Sigmoid colon (tissue), 3 donors: Measurements from ENCODE around the gene OR7C1.

Experiments used
- POLR2A ChIP-seq, 2 donors: fragments of 450-650 bp; IDR thresholded peaks; one replicate each; pipeline ENCODE4 v1.6.1; 2016; ENCODE audit warnings: antibody characterized with exemption in 2 of 2, mild to moderate bottlenecking in 2 of 2, moderate library complexity in 2 of 2
- TF ChIP-seq, protein P1 (sequence below), 4 experiments: fragments of 450-650 bp in 3 of 4; fragments of 200-600 bp in 1 of 4; IDR thresholded peaks; one replicate each; pipeline ENCODE4 v1.5.1; 2016 to 2019; ENCODE audit warnings: antibody characterized with exemption in 4 of 4, mild to moderate bottlenecking in 3 of 4, moderate library complexity in 2 of 4

DNA sequence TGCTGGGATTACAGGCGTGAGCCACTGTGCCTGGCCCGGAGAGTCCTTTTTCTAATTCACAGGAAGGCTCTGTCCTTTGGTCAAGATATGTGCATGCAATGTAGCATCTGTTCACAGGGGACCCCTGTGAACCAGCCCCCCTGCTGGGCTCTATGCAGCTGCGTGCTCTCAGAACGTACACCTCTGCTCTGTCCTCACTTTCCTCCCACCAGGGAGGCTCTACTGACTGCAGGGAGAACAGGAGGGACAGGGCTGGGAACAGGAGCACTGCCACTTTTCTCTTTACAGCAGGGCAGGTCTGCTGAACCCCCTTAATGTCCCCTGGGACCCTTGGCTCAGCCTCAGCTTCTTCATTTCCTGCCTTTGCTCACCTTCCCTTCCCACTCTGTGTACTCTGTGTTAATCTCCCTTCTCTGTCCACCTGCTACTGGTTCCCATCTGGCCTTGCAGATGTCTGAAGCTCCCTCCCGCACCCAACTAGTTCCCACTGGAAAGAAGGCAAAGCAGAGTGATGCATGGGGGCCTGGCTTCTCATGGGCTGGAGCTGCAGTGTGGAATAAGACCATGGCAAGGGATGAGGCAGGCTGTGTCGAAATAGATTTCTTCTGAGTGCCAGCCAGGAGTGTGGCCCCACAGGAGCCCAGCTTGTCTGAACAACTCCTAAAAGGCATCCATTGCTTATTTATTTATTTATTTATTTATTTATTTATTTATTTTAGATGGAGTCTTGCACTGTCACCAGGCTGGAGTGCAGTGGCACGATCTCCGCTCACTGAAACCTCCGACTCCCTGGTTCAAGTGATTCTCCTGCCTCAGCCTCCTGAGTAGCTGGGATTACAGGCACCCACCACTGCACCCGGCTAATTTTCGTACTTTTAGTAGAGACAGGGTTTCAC, 63.8 kb downstream of the OR7C1 start:
- TF ChIP-seq, protein P1, sequence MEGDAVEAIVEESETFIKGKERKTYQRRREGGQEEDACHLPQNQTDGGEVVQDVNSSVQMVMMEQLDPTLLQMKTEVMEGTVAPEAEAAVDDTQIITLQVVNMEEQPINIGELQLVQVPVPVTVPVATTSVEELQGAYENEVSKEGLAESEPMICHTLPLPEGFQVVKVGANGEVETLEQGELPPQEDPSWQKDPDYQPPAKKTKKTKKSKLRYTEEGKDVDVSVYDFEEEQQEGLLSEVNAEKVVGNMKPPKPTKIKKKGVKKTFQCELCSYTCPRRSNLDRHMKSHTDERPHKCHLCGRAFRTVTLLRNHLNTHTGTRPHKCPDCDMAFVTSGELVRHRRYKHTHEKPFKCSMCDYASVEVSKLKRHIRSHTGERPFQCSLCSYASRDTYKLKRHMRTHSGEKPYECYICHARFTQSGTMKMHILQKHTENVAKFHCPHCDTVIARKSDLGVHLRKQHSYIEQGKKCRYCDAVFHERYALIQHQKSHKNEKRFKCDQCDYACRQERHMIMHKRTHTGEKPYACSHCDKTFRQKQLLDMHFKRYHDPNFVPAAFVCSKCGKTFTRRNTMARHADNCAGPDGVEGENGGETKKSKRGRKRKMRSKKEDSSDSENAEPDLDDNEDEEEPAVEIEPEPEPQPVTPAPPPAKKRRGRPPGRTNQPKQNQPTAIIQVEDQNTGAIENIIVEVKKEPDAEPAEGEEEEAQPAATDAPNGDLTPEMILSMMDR (IDR thresholded peaks at IDR 0.05) = no peak
- TF ChIP-seq POLR2A (IDR thresholded peaks at IDR 0.05) = no peak
